ENCODE data around the gene RAD18.

Gene RAD18

DNA sequence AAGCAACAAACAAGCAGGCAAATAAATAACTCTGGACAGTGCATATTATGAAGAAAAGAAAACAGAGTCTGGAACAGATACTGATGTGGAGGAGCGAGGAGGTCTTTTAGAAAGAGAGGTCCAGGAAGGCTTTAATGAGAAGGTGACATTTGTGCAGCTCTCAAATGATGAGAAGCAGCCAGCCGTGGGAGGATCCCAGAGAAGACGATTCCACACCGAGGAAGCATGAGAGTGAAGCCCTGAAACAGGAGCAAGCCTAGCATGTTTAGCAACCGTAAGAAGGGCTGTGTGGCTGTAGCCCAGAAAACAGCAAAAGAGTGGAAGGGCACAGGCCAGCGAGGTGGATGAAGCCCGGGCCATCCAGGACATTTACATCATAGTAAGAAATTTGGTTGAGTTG is 93.1 kb downstream of the RAD18 start:
- TF ChIP-seq, protein P1, sequence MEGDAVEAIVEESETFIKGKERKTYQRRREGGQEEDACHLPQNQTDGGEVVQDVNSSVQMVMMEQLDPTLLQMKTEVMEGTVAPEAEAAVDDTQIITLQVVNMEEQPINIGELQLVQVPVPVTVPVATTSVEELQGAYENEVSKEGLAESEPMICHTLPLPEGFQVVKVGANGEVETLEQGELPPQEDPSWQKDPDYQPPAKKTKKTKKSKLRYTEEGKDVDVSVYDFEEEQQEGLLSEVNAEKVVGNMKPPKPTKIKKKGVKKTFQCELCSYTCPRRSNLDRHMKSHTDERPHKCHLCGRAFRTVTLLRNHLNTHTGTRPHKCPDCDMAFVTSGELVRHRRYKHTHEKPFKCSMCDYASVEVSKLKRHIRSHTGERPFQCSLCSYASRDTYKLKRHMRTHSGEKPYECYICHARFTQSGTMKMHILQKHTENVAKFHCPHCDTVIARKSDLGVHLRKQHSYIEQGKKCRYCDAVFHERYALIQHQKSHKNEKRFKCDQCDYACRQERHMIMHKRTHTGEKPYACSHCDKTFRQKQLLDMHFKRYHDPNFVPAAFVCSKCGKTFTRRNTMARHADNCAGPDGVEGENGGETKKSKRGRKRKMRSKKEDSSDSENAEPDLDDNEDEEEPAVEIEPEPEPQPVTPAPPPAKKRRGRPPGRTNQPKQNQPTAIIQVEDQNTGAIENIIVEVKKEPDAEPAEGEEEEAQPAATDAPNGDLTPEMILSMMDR (IDR thresholded peaks at IDR 0.05; ENCODE audit: insufficient read depth, missing control alignments) = no peak
- FAIRE-seq = no peak
- DNase-seq (ENCODE audit: insufficient read length, low spot score) = no peak

DNA sequence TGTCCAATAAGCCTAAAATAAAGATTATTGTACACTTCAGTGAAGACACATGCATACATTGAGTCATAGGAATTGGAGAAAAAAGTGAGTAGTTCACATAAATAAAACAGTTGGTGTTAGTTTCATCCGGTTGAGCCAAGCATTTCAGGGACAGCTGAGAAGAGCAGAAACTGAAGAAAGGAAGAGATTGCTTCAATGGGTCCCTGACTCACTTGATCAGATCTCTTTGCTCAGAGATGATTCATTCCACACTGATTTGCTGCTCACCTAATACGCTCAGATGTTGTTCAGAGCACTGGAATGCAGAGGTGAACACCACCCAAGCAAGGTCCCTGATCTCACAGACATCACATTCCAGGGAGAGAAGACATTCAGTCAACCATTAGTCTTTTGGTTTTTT is 93.7 kb downstream of the RAD18 start:
- DNase-seq (ENCODE audit: insufficient read length, low spot score) = no peak
- FAIRE-seq = no peak
- TF ChIP-seq, protein P1 (IDR thresholded peaks at IDR 0.05; ENCODE audit: insufficient read depth, missing control alignments) = no peak

DNA sequence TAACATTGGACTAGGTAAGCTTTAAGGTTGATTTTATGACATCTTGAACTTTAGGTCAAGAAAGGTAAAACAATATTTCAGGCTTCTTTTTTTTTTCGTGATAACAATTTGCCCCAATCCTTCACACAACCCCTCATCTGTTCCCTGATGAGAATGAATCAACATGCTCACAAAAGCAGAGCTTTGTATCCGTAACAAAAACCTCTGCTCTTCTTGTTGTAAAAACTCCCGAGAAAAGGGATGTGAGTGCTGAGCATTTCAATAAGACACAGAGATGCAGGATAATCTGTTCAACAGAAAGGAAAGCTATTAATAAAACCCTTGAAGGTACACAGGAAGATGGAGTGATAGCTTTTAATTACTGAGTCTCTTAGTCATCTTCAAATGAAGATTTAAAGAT is 94.3 kb downstream of the RAD18 start:
- FAIRE-seq (no peak), DNase-seq (ENCODE audit: insufficient read length, low spot score) (no peak)
- TF ChIP-seq, protein P1 (IDR thresholded peaks at IDR 0.05; ENCODE audit: insufficient read depth, missing control alignments) = no peak

DNA sequence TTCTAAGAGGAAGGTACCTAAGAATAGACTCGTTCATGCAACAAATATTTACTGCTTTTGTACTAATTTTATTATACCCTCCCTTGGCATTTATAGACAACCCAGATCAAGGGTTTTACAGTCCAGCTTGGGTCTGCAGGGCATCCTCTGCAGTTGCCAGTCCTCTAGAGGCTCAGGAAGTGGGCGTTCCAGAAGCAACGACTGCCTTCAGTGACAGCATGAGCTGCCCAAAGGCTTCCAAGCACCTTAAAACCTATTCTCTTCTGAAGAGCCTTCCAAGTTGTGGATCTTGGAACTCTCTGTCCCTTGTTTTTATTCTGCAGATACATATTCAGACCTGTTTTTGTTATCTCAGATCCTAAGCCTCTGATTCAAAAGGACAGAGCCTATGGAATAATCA is 95.6 kb downstream of the RAD18 start:
- TF ChIP-seq, protein P1 (IDR thresholded peaks at IDR 0.05; ENCODE audit: insufficient read depth, missing control alignments) = no peak
- FAIRE-seq = no peak
- no peak for DNase-seq (ENCODE audit: insufficient read length, low spot score)

DNA sequence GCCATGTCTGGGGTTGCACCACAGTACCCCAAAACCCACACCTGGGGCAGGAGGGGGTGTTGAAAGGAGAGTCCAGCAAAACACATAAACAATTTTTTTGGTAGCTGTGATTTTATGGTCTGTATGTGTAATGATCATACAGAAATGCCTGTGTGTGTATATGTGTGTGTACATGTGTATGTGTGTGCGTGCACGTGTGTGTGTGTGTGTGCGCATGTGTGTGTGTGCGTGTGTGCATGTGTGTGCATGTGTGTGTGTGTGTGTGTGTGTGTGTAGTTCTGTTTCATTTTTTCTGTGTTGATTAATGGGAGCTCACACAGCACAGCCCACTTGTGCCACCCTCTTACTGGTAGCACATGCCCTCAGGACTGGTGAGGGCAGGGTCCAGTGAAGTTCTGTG is 97.6 kb downstream of the RAD18 start:
- no peak for DNase-seq (ENCODE audit: insufficient read length, low spot score)
- TF ChIP-seq, protein P1 (IDR thresholded peaks at IDR 0.05; ENCODE audit: insufficient read depth, missing control alignments) = no peak
- no peak for FAIRE-seq

DNA sequence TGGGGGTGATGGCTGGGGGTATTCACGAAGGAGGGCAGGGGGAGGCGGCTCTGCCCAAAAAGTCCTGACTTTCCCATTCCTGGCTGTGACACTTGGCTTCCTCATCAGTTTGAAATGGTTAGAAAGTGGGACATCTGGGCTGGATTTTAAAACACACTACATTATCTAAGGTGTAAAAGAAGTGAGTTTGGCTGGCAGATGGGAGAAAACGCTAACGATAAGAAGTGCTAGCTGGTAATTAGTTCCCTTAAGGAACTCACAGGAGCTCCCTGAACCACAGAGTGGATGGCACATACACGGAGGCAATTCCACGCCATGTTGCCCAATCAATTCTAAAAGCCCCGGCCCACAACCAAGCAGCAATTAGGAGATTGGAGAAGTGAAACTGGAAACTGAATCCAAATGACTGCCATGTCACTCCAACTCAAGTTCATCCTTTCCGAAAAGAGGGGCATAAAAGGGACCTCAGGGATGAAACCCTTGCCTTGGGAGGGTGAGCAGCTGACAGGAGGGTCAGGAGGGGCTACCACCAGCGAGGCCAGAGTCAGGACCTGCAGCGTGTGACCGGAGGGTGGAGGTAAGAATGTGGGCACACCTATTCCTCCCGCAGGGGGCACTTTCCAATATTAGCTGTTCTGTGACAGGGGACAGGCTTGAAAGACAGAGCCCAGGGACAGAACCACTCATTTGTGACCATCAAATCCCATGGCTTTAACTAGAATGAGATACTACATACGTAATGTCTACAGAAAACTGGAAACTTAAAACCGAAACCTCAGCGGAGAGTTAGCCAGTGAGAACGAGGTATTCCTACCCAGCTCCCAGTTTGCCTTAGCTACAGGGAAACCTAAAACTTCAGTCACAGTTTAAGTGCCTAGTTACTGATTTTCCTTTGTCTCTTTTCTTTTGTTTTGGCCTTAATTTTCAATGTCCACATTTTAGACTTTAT is 98.6 kb downstream of the RAD18 start:
- FAIRE-seq (no peak), DNase-seq (ENCODE audit: insufficient read length, low spot score) (no peak)
- TF ChIP-seq, protein P1 (IDR thresholded peaks at IDR 0.05; ENCODE audit: insufficient read depth, missing control alignments) = no peak

DNA sequence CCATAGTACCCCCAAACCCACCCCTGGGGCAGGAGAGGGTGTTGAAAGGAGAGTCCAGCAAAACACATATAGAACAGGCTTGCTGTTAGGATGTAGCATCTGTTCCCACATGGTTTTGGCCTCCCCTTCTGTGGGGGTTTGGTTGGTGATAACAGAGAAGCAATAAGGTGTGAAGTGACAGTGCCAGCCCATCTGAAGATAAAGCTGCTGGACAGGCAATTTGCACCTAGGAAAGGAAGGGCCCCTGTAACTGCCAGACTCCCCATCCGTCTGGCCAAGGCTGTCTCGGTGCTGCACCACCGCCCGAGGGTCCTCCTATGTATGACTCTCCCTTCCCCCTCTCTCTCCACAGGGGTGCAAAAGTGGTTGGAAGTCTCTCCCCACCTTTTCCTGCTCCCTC is 99.4 kb downstream of the RAD18 start:
- FAIRE-seq = no peak
- DNase-seq (ENCODE audit: insufficient read length, low spot score) = no peak
- TF ChIP-seq, protein P1 (IDR thresholded peaks at IDR 0.05; ENCODE audit: insufficient read depth, missing control alignments) = no peak
